CD4-positive, alpha-beta T cell treated with Interleukin-15 for 4 hours (primary cell): ENCODE measurements around the gene KLF6.

Experiments used
- DNase-seq: peaks from one replicate; pipeline ENCODE4 v3.0.0-alpha.2; 2020; ENCODE audit warnings: low spot score

The KLF6 gene

GRCh38 chr10:3787816-3788215, 2.8 kb upstream of the KLF6 start:
- DNase-seq, result no peak

GRCh38 chr10:3787016-3787400, 2.0 kb upstream of the KLF6 start:
- DNase-seq, result no peak

GRCh38 chr10:3786295-3787015, 1.4 kb upstream of the KLF6 start:
- DNase-seq, result peak; percentile 61

- no peak for DNase-seq
Measured at GRCh38 chr10:3785851-3786271, 852 bp upstream of the KLF6 start.

- DNase-seq, result peak; percentile 100
Measured at GRCh38 chr10:3785251-3785850, 342 bp upstream of the KLF6 start.

- peak; percentile 63 for DNase-seq
Measured at GRCh38 chr10:3783682-3784432, 1.2 kb downstream of the KLF6 start.

- DNase-seq, result peak; percentile 68
Measured at GRCh38 chr10:3783316-3783681, 1.7 kb downstream of the KLF6 start.

GRCh38 chr10:3782451-3783315, 2.3 kb downstream of the KLF6 start:
- DNase-seq, result peak; percentile 85

- DNase-seq, result peak; percentile 73
Measured at GRCh38 chr10:3782146-3782450, 2.9 kb downstream of the KLF6 start.

GRCh38 chr10:3781468-3782145, 3.4 kb downstream of the KLF6 start:
- peak; percentile 71 for DNase-seq

GRCh38 chr10:3780771-3781467, 4.1 kb downstream of the KLF6 start:
- DNase-seq, result no peak

- no peak for DNase-seq
Measured at GRCh38 chr10:3780021-3780770, 4.8 kb downstream of the KLF6 start.

GRCh38 chr10:3779158-3779741, 5.8 kb downstream of the KLF6 start:
- no peak for DNase-seq

GRCh38 chr10:3778692-3779157, 6.3 kb downstream of the KLF6 start:
- DNase-seq, result no peak

- peak; percentile 31 for DNase-seq
Measured at GRCh38 chr10:3777981-3778691, 6.9 kb downstream of the KLF6 start.

GRCh38 chr10:3776796-3777571, 8.0 kb downstream of the KLF6 start:
- peak; percentile 88 for DNase-seq

GRCh38 chr10:3775696-3776551, 9.1 kb downstream of the KLF6 start:
- DNase-seq, result peak; percentile 44
